Measurements from ENCODE around the gene NOS1AP.
"Not testable (repeated sequence)": the region's sequence is repeated elsewhere in the genome, so short reads cannot be mapped to it uniquely, and the experiment has no call there.

The NOS1AP gene

DNA sequence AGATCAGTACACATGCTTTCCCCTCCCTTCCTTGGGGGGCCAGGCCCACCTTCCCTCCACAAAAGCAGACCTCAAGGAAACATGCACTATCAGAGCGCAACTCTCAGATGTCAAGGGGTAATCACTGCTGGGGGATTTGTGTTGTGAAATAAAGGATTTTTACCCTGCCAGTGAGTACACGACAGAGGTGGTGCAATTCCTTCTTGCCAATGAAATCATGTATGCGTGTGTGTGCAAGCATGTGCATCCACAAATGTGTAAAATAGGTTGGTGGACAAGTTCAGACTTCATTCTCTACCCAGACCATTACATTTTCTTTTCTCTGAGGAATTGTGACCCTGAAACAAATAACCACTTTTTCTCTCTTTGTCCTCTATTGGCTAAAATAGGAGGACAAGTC lies 9.8 kb upstream of the NOS1AP start:
- DNase-seq (ENCODE audit: low read depth in 2 of 2), result no peak

- DNase-seq (ENCODE audit: low read depth in 2 of 2), result no peak
Measured at GRCh38 chr1:162060314-162060713, 9.2 kb upstream of the NOS1AP start.

DNA sequence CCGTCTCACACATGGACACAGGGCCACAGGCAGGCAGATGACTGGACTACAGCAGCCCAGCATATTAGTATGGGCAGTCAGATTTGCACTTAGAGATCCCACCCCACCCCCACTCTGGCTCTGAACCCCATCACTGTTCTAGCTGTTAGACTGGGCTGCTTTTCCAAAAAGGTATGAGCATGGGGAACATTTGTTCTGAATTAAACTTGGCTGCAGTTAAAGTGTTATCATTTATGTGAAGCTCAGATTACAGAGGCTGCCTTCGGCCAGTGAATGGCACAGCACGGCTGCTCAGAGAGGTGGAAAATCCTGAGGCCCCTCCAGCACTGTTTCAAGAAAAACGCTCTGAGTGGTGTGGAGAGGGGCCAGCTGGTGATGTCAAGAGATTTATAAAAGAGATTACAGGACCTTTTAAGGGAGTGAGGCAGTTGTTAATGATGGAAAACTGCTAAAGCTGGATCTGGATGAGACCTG lies 6.9 kb upstream of the NOS1AP start:
- DNase-seq (ENCODE audit: low read depth in 2 of 2), result peak; percentile 23 to 26

GRCh38 chr1:162065016-162065415 lies 4.5 kb upstream of the NOS1AP start:
- DNase-seq (ENCODE audit: low read depth in 2 of 2), result no peak

GRCh38 chr1:162066836-162067235 lies 2.7 kb upstream of the NOS1AP start:
- DNase-seq (ENCODE audit: low read depth in 2 of 2), result not testable (repeated sequence)

GRCh38 chr1:162067466-162067865 lies 2.0 kb upstream of the NOS1AP start:
- DNase-seq (ENCODE audit: low read depth in 2 of 2), result no peak

GRCh38 chr1:162068301-162068700 lies 1.2 kb upstream of the NOS1AP start:
- no peak for DNase-seq (ENCODE audit: low read depth in 2 of 2)

DNA sequence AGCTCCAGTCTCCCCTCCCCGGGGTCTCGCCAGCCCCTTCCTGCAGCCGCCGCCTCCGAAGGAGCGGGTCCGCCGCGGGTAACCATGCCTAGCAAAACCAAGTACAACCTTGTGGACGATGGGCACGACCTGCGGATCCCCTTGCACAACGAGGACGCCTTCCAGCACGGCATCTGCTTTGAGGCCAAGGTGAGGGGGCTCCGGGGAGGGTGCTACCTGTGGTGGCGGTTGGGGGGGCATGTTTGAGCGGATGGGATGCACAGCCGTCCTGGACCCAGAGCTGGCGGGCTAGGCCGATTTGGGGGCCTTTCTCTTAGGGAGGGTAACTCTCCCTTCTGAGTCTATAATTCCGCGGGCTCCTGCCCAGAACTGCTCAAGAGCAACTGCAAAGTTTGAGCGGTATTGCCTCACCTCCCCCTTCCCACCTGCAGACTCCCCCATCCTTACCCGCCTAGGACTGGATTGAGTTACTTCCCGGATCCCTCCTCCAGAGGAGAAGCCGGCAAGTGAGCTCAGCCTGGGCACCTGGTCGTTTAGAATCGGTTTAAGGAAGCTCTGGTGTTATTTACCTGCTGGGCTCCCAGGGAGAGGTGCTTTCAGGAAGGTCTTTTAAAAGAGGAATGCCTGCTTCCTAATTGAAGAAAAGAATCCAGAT lies 730 bp downstream of the NOS1AP start:
- DNase-seq (ENCODE audit: low read depth in 2 of 2), result no peak

- DNase-seq (ENCODE audit: low read depth in 2 of 2), result no peak
Measured at GRCh38 chr1:162070825-162071224, 1.3 kb downstream of the NOS1AP start.

DNA sequence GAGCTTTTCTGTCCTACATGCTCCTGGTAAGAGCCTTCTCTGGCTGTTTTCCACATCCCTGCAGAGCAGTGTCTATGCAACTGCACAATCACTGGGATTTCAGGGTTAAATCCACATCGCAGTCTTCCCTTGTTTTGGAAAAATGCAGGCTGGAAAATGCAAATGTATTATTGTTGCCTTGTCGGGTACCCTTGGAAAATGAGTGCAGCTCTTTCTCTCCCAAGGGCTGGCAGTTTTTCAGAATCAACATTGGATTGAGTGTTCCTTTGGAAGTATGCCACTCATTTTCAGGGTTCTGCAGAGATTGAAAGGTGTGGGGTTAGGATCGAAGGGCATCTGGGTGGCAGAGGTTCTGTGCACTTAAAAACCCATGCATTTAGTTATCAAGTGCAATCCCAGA lies 3.2 kb downstream of the NOS1AP start:
- no peak for DNase-seq (ENCODE audit: low read depth in 2 of 2)

DNA sequence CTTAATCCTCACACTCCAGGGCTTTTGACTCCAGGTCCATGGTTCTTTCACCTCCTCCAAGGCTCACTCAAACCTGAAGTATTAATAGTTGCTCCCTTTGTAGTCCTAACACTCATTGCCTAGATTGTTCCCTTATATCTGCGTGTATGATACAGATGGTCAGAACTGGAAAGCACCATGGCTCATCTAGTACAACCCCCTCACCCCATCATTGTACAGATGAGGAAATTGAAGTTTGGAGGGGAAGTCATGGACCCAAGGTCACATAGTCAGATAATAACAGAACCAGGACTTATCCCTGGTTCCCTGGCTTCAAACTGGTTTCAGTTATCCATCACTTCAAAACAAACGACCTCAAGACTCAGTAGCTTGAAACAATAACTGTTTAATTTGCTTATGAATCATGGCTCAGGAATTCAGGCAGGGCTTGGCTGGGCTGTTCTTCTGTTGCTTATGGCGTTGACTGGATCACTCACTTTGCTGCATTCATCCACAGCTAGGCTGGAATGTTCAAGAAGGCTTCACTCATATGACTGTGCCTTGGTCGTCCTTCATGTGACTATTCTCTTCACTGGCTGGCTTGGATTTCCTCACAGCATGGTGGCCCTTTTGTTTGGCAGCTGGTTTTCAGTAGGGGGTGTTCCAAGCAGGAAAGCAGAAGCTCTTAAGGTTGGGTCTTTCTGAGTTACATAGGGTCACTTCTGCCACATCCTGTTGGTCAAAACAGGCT lies 5.0 kb downstream of the NOS1AP start:
- no peak for DNase-seq (ENCODE audit: low read depth in 2 of 2)

GRCh38 chr1:162075862-162076261 lies 6.4 kb downstream of the NOS1AP start:
- no peak for DNase-seq (ENCODE audit: low read depth in 2 of 2)

DNA sequence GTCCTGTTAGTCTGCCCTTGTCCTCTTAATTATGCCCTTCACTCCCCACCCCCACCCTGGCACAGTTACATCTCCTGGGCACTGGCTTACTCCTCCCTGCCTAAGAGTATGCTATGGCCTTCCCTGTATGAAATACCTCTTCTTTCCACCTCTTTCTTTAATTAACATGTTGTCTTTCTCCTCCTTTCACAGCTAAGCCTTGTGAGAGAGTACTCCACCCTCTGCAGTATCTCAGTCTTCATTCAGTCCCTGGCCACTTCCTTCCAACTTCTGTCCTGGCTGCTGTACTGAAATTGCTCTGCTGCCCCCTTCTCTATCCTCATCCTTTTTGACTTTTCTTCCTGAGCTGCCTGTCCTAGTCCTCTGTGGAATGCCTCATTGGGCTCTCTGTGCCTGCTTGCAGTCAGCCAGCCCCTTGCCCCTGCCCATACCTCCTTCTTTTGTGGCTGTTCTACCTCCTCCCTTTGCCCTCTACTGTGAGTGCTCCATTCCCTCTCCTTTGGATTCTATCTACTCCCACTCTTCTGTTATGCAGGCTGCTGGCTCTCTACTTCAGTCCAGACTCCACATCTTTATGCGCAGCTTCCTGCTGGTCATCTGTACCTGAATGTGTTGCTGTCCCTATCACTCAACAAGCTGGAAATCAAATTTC lies 8.3 kb downstream of the NOS1AP start:
- no peak for DNase-seq (ENCODE audit: low read depth in 2 of 2)

- DNase-seq (ENCODE audit: low read depth in 2 of 2), result no peak
Measured at GRCh38 chr1:162079030-162079429, 9.5 kb downstream of the NOS1AP start.

GRCh38 chr1:162080472-162081015 lies 11.1 kb downstream of the NOS1AP start:
- no peak for DNase-seq (ENCODE audit: low read depth in 2 of 2)

DNA sequence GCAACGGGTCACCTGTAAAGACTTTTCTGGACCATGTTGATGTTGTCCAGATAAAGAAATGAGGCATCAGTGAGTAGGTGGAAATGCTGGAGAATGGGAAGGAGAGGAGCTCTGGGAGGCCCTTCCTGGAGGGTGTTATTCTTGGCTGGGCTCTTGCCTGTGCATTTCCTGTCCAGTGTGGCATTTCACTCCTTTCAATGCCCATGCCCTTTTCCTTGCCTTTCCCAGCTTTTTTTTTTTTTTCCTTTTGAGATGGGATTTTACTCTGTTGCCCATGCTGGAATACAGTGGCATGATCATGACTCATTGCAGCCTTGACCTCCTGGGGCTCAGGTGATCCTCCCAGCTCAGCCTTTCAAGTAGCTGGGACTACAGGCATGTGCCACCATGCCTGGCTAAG lies 11.8 kb downstream of the NOS1AP start:
- DNase-seq (ENCODE audit: low read depth in 2 of 2), result no peak

- not testable (repeated sequence) for DNase-seq (ENCODE audit: low read depth in 2 of 2)
Measured at GRCh38 chr1:162082080-162082479, 12.6 kb downstream of the NOS1AP start.

- DNase-seq (ENCODE audit: low read depth in 2 of 2), result no peak
Measured at GRCh38 chr1:162083273-162083672, 13.8 kb downstream of the NOS1AP start.

DNA sequence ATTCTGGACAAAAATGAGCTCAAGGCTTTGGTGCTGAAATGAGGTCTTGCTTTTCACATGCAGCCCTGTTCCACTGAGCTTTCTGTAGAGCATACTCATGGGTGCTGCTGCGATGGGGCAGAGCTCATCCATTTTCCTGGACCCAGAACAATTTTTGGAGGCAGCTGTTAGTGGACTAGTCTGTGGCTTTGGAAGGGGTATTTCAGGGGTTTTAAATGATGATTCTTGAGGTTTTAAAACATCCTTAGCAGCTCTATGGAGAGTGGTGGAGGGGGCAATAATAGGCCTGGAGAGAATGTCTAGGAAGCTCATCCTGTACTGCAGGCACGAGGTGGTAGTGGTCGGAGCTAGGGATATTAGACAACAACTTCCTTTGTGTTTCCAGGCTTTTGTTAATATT lies 16.5 kb downstream of the NOS1AP start:
- no peak for DNase-seq (ENCODE audit: low read depth in 2 of 2)

- DNase-seq (ENCODE audit: low read depth in 2 of 2), result no peak
Measured at GRCh38 chr1:162087111-162087510, 17.6 kb downstream of the NOS1AP start.

GRCh38 chr1:162087574-162087973 lies 18.1 kb downstream of the NOS1AP start:
- no peak for DNase-seq (ENCODE audit: low read depth in 2 of 2)

GRCh38 chr1:162088281-162088969 lies 18.9 kb downstream of the NOS1AP start:
- DNase-seq (ENCODE audit: low read depth in 2 of 2), result no peak
